ENCODE results near the gene KIAA0753. TPM values are rescaled to one million over a fixed set of nuclear protein-coding genes. Genes with fewer than 3 reads are reported as not detected.

Gene KIAA0753
- polyA plus RNA-seq, 1 donor (not counting 4 experiments of a cell fraction or from before 2014, with no cell fraction given), result 11.6 TPM

GRCh38 chr17:6532441-6532885, 108.0 kb downstream of the KIAA0753 start:
- Histone ChIP-seq H3K9ac (ENCODE audit: control insufficient read depth, extremely low read depth, insufficient read depth, low read length) (no peak overlapping the region), H3K9me1 (ENCODE audit: control insufficient read depth, extremely low read depth, insufficient read depth, low read length) (no peaks in the 10 kb centered on the region), H3K36me3 (ENCODE audit: control insufficient read depth in 2 of 2, extremely low read depth in 1 of 2, insufficient read depth in 2 of 2, low read length in 2 of 2) (peaks cover 1 to 5% of the 10 kb centered on the region in 2 experiments), H3K9me3 (ENCODE audit: control insufficient read depth, low read depth, low read length) (no peaks in the 10 kb centered on the region), H4K20me1 (ENCODE audit: control insufficient read depth, extremely low read depth, insufficient read depth, low read length) (no peaks in the 10 kb centered on the region), H3K4me1 (ENCODE audit: control insufficient read depth, extremely low read depth, insufficient read depth, low read length) (no peaks in the 10 kb centered on the region), H3K27ac (ENCODE audit: control insufficient read depth, insufficient read depth, low read length) (no peak overlapping the region), H3K4me2 (ENCODE audit: control insufficient read depth, extremely low read depth, insufficient read depth, low read depth, low read length) (no peak overlapping the region), H3K27me3 (ENCODE audit: control insufficient read depth, extremely low read depth, insufficient read depth, low read length) (no peaks in the 10 kb centered on the region), H3K79me2 (ENCODE audit: control insufficient read depth, insufficient read depth, low read length) (no peaks in the 10 kb centered on the region), H2AFZ (ENCODE audit: control insufficient read depth, low read length) (no peak overlapping the region), H3K4me3 (ENCODE audit: control insufficient read depth in 2 of 3, extremely low read depth in 1 of 3, insufficient read depth in 2 of 3, low read depth in 1 of 3, low read length in 3 of 3) (no peak overlapping the region)
- dilution Hi-C loops (cut with MboI; ENCODE audit: extremely low pct_ligation_motif_present, low sequenced_read_pairs), result no loop called here
- FAIRE-seq (no peak), DNase-seq (ENCODE audit: low read depth, low spot score) (no peak)
- no peak for TF ChIP-seq EZH2 (IDR thresholded peaks at IDR 0.05; ENCODE audit: low read length)
- no peak for TF ChIP-seq CTCF (optimal IDR thresholded peaks at IDR 0.05 in 1 of 3, IDR thresholded peaks at IDR 0.05 in 1 of 3, conservative IDR thresholded peaks at IDR 0.05 in 1 of 3; ENCODE audit: extremely low read depth in 1 of 3, insufficient read depth in 2 of 3, low read length in 3 of 3)

GRCh38 chr17:6531575-6531974, 108.9 kb downstream of the KIAA0753 start:
- H3K27me3 ChIP-seq (ENCODE audit: control insufficient read depth, extremely low read depth, insufficient read depth, low read length), result no peaks in the 10 kb centered on the region
- H3K4me3 ChIP-seq (ENCODE audit: control insufficient read depth in 2 of 3, extremely low read depth in 1 of 3, insufficient read depth in 2 of 3, low read depth in 1 of 3, low read length in 3 of 3), result no peak overlapping the region
- DNase-seq (ENCODE audit: low read depth, low spot score), result no peak
- no peaks in the 10 kb centered on the region for H3K4me1 ChIP-seq (ENCODE audit: control insufficient read depth, extremely low read depth, insufficient read depth, low read length)
- H3K27ac ChIP-seq (ENCODE audit: control insufficient read depth, insufficient read depth, low read length), result no peak overlapping the region
- TF ChIP-seq EZH2 (IDR thresholded peaks at IDR 0.05; ENCODE audit: low read length) (no peak), CTCF (optimal IDR thresholded peaks at IDR 0.05 in 1 of 3, IDR thresholded peaks at IDR 0.05 in 1 of 3, conservative IDR thresholded peaks at IDR 0.05 in 1 of 3; ENCODE audit: extremely low read depth in 1 of 3, insufficient read depth in 2 of 3, low read length in 3 of 3) (no peak)
- H3K4me2 ChIP-seq (ENCODE audit: control insufficient read depth, extremely low read depth, insufficient read depth, low read depth, low read length), result no peak overlapping the region
- H3K9me3 ChIP-seq (ENCODE audit: control insufficient read depth, low read depth, low read length), result no peaks in the 10 kb centered on the region
- H3K36me3 ChIP-seq (ENCODE audit: control insufficient read depth in 2 of 2, extremely low read depth in 1 of 2, insufficient read depth in 2 of 2, low read length in 2 of 2), result peaks cover 0 to 1% of the 10 kb centered on the region in 2 experiments
- no peaks in the 10 kb centered on the region for H3K9me1 ChIP-seq (ENCODE audit: control insufficient read depth, extremely low read depth, insufficient read depth, low read length)
- no peak overlapping the region for H3K9ac ChIP-seq (ENCODE audit: control insufficient read depth, extremely low read depth, insufficient read depth, low read length)
- H3K79me2 ChIP-seq (ENCODE audit: control insufficient read depth, insufficient read depth, low read length), result no peaks in the 10 kb centered on the region
- H2AFZ ChIP-seq (ENCODE audit: control insufficient read depth, low read length), result no peak overlapping the region
- no peak for FAIRE-seq
- dilution Hi-C loops (cut with MboI; ENCODE audit: extremely low pct_ligation_motif_present, low sequenced_read_pairs), result no loop called here
- no peaks in the 10 kb centered on the region for H4K20me1 ChIP-seq (ENCODE audit: control insufficient read depth, extremely low read depth, insufficient read depth, low read length)
